Neural cell (in vitro differentiated cells): ENCODE results near the gene ADAMTS19. TPM values are rescaled to one million over a fixed set of nuclear protein-coding genes. Genes with fewer than 3 reads are reported as not detected.

Experiments used
- H2AFZ ChIP-seq: fragments of 200-600, 300-800 bp; sonication (generic), shearing (Covaris generic); 2 replicates; pipeline ENCODE4 v1.6.0; 2014; ENCODE audit warnings: low read depth, mild to moderate bottlenecking, antibody characterized with exemption, low read length, moderate library complexity
- H3F3A ChIP-seq: fragments of 200-600 bp; shearing (Covaris generic); 2 replicates; pipeline ENCODE4 v1.6.1; 2016; ENCODE audit warnings: mild to moderate bottlenecking, moderate library complexity, mixed read lengths, antibody characterized with exemption, low read length; ENCODE audit not compliant: insufficient read depth, poor library complexity, severe bottlenecking
- H3K27ac ChIP-seq: fragments of 200-600, 300-800 bp; sonication (generic), shearing (Covaris generic); 2 replicates; pipeline ENCODE4 v1.5.1; 2014; ENCODE audit warnings: mild to moderate bottlenecking, low read length, moderate library complexity
- H3K27me3 ChIP-seq: fragments of 300-800, 200-600 bp; sonication (generic), shearing (Covaris generic); 2 replicates; pipeline ENCODE4 v1.6.0; 2014; ENCODE audit warnings: mild to moderate bottlenecking, low read depth, low read length, moderate library complexity; ENCODE audit not compliant: insufficient read depth
- H3K36me3 ChIP-seq: fragments of 300-800, 200-600 bp; sonication (generic), shearing (Covaris generic); 2 replicates; pipeline ENCODE4 v1.5.1; 2014; ENCODE audit warnings: mild to moderate bottlenecking, antibody characterized with exemption, low read length, moderate library complexity; ENCODE audit not compliant: insufficient read depth
- H3K4me2 ChIP-seq: fragments of 300-800, 200-600 bp; sonication (generic), shearing (Covaris generic); 2 replicates; pipeline ENCODE4 v1.6.0; 2014; ENCODE audit warnings: mild to moderate bottlenecking, low read length
- H3K4me3 ChIP-seq: fragments of 300-800, 200-600 bp; sonication (generic), shearing (Covaris generic); 2 replicates; pipeline ENCODE4 v1.5.1; 2014; ENCODE audit warnings: mild to moderate bottlenecking, low read length, moderate library complexity
- H3K79me2 ChIP-seq: fragments of 200-600 bp; shearing (Covaris generic); replicated peaks from 2 replicates; pipeline ENCODE4 v1.6.0; 2014; ENCODE audit warnings: mild to moderate bottlenecking, low read length, moderate library complexity; ENCODE audit not compliant: insufficient read depth
- H3K9ac ChIP-seq: fragments of 300-800, 200-600 bp; sonication (generic), shearing (Covaris generic); 2 replicates; pipeline ENCODE4 v1.6.1; 2016; ENCODE audit warnings: mild to moderate bottlenecking, low read length, mixed read lengths
- H3K9me2 ChIP-seq: fragments of 200-600 bp; shearing (Covaris generic); 2 replicates; pipeline ENCODE4 v1.6.1; 2016; ENCODE audit warnings: mild to moderate bottlenecking, low read length, mixed read lengths; ENCODE audit not compliant: insufficient read depth
- H3K9me3 ChIP-seq: fragments of 200-600, 300-800 bp; sonication (generic), shearing (Covaris generic); 2 replicates; pipeline ENCODE4 v1.6.1; 2016; ENCODE audit warnings: mild to moderate bottlenecking, mixed run types, low read length, moderate library complexity, mixed read lengths
- H4K20me1 ChIP-seq: fragments of 200-600 bp; shearing (Covaris generic); 2 replicates; pipeline ENCODE4 v1.6.1; 2016; ENCODE audit warnings: mild to moderate bottlenecking, mixed run types; ENCODE audit not compliant: insufficient read depth
- EP300 ChIP-seq: fragments of 450-650 bp; conservative IDR thresholded peaks from 2 replicates; pipeline ENCODE4 v1.6.1; 2014; ENCODE audit warnings: antibody characterized with exemption, mild to moderate bottlenecking, moderate library complexity; ENCODE audit not compliant: poor library complexity, severe bottlenecking
- EZH2 ChIP-seq: fragments of 200-600, 300-800 bp; shearing (Covaris generic), sonication (generic); IDR thresholded peaks from 2 replicates; pipeline ENCODE4 v1.6.1; 2014; ENCODE audit warnings: antibody characterized with exemption, low read length, borderline replicate concordance, mild to moderate bottlenecking; ENCODE audit not compliant: insufficient read depth, poor library complexity, severe bottlenecking
- MXI1 ChIP-seq: fragments of 450-650 bp; conservative IDR thresholded peaks from 2 replicates; pipeline ENCODE4 v1.6.1; 2014; ENCODE audit warnings: antibody characterized with exemption, mild to moderate bottlenecking; ENCODE audit not compliant: poor library complexity, severe bottlenecking
- POLR2AphosphoS5 ChIP-seq: IDR thresholded peaks from 2 replicates; pipeline ENCODE4 v1.6.1; 2012
- RAD21 ChIP-seq: fragments of 450-650 bp; conservative IDR thresholded peaks from 2 replicates; pipeline ENCODE4 v1.6.1; 2014; ENCODE audit warnings: antibody characterized with exemption, mild to moderate bottlenecking, moderate library complexity
- SMC3 ChIP-seq: fragments of 450-650 bp; conservative IDR thresholded peaks from 2 replicates; pipeline ENCODE4 v1.6.1; 2014; ENCODE audit warnings: antibody characterized with exemption, mild to moderate bottlenecking, moderate library complexity; ENCODE audit not compliant: poor library complexity
- TAF1 ChIP-seq: IDR thresholded peaks from 2 replicates; pipeline ENCODE4 v1.6.1; 2012; ENCODE audit warnings: low read depth
- polyA plus RNA-seq: library from polyadenylated mRNA; depleted of rRNA; stranded (reverse); fragments of >200 nt; gene quantifications from 2 replicates; pipeline ENCODE4 v1.2.3, GENCODE V29; 2014
- TF ChIP-seq, protein P1 (sequence below): fragments of 450-650 bp; IDR thresholded peaks from 2 replicates; pipeline ENCODE4 v1.5.1; 2014; ENCODE audit warnings: antibody characterized with exemption, mild to moderate bottlenecking, moderate library complexity; ENCODE audit not compliant: poor library complexity, severe bottlenecking
- TF ChIP-seq, protein P2 (sequence below): IDR thresholded peaks from 2 replicates; pipeline ENCODE4 v1.6.1; 2012; ENCODE audit warnings: borderline replicate concordance

The ADAMTS19 gene
- polyA plus RNA-seq, 1 donor from 2014 or later, result 0.12 TPM

DNA sequence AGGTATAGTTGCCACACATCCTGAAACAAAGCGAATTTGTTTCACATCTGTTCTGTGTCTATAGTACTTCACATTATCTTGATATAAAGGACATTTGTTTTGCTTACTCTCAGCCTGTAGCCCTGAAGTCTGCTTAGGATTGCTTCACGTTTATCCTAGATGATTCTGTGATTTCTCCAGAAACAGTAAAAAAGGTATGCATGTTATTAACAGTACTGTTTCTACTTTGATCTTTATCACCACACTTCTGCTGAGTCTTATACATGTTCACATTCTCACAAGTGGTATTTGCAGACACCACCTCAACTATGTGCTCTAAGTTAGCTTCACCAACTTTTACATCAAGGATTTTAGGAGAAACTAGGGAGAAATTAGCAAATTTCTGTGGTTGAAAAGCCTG, 47.4 kb upstream of the ADAMTS19 start:
- Histone ChIP-seq H3K4me2 (no peak overlapping the region), H3K27ac (no peak overlapping the region)
- TF ChIP-seq EZH2 (no peak), RAD21 (no peak), MXI1 (no peak), POLR2AphosphoS5 (no peak), EP300 (no peak), SMC3 (no peak), TAF1 (no peak)
- TF ChIP-seq, protein P1, sequence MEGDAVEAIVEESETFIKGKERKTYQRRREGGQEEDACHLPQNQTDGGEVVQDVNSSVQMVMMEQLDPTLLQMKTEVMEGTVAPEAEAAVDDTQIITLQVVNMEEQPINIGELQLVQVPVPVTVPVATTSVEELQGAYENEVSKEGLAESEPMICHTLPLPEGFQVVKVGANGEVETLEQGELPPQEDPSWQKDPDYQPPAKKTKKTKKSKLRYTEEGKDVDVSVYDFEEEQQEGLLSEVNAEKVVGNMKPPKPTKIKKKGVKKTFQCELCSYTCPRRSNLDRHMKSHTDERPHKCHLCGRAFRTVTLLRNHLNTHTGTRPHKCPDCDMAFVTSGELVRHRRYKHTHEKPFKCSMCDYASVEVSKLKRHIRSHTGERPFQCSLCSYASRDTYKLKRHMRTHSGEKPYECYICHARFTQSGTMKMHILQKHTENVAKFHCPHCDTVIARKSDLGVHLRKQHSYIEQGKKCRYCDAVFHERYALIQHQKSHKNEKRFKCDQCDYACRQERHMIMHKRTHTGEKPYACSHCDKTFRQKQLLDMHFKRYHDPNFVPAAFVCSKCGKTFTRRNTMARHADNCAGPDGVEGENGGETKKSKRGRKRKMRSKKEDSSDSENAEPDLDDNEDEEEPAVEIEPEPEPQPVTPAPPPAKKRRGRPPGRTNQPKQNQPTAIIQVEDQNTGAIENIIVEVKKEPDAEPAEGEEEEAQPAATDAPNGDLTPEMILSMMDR, result no peak
- TF ChIP-seq, protein P2, sequence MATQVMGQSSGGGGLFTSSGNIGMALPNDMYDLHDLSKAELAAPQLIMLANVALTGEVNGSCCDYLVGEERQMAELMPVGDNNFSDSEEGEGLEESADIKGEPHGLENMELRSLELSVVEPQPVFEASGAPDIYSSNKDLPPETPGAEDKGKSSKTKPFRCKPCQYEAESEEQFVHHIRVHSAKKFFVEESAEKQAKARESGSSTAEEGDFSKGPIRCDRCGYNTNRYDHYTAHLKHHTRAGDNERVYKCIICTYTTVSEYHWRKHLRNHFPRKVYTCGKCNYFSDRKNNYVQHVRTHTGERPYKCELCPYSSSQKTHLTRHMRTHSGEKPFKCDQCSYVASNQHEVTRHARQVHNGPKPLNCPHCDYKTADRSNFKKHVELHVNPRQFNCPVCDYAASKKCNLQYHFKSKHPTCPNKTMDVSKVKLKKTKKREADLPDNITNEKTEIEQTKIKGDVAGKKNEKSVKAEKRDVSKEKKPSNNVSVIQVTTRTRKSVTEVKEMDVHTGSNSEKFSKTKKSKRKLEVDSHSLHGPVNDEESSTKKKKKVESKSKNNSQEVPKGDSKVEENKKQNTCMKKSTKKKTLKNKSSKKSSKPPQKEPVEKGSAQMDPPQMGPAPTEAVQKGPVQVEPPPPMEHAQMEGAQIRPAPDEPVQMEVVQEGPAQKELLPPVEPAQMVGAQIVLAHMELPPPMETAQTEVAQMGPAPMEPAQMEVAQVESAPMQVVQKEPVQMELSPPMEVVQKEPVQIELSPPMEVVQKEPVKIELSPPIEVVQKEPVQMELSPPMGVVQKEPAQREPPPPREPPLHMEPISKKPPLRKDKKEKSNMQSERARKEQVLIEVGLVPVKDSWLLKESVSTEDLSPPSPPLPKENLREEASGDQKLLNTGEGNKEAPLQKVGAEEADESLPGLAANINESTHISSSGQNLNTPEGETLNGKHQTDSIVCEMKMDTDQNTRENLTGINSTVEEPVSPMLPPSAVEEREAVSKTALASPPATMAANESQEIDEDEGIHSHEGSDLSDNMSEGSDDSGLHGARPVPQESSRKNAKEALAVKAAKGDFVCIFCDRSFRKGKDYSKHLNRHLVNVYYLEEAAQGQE, result no peak

DNA sequence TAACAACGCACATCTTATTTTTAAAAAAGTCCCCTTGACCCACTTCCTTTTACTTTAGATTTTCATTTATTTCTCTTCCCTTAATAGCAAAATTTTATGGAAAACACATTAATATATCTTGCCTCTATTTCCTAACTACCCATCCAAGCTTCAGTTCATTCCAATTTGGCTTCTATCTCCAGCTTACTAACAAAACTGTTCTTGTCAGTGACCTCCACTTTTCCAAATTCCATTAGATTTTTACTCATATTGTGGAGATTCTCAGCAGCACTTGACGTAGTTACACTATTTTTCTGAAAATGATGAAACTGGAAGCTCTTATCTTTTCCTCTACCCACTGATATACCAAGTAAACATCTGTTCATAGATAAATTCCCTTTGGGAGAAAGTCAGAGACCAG, 46.5 kb upstream of the ADAMTS19 start:
- H3K4me2 ChIP-seq, result no peak overlapping the region
- no peaks in the 10 kb centered on the region for H3K9me2 ChIP-seq
- H3F3A ChIP-seq, result no peaks in the 10 kb centered on the region
- no peaks in the 10 kb centered on the region for H3K9me3 ChIP-seq
- no peaks in the 10 kb centered on the region for H3K27me3 ChIP-seq
- no peaks in the 10 kb centered on the region for H4K20me1 ChIP-seq
- H3K27ac ChIP-seq, result no peak overlapping the region
- H3K79me2 ChIP-seq, result no peaks in the 10 kb centered on the region
- no peak overlapping the region for H2AFZ ChIP-seq
- no peak overlapping the region for H3K9ac ChIP-seq
- no peaks in the 10 kb centered on the region for H3K36me3 ChIP-seq
- TF ChIP-seq RAD21 (no peak), POLR2AphosphoS5 (no peak), MXI1 (no peak), SMC3 (no peak), EZH2 (no peak), TAF1 (no peak), EP300 (no peak)
- TF ChIP-seq, protein P2, result no peak
- TF ChIP-seq, protein P1, result no peak
- H3K4me3 ChIP-seq, result no peak overlapping the region

More for the DNA sequence above, 47.4 kb upstream of the ADAMTS19 start:
- Histone ChIP-seq H3F3A (no peaks in the 10 kb centered on the region), H3K9ac (no peak overlapping the region), H3K9me2 (no peaks in the 10 kb centered on the region), H3K36me3 (no peaks in the 10 kb centered on the region), H3K27me3 (no peaks in the 10 kb centered on the region), H3K4me3 (no peak overlapping the region), H2AFZ (no peak overlapping the region), H3K9me3 (no peaks in the 10 kb centered on the region), H3K79me2 (no peaks in the 10 kb centered on the region), H4K20me1 (no peaks in the 10 kb centered on the region)
